Right cardiac atrium (tissue), 5 donors: ENCODE data around the gene ELK4. TPM values are rescaled to one million over a fixed set of nuclear protein-coding genes. Genes with fewer than 3 reads are reported as not detected.

Experiments used
- ATAC-seq, 2 donors: fragments of 200-7000 bp; cut with Tn5 transposase; one replicate each; pipeline versions ENCODE4 v1.8.0 to v1.9.1; 2020; ENCODE audit warnings: moderate library complexity in 2 of 2, mild to moderate bottlenecking in 1 of 2
- DNase-seq, 3 donors: peaks; one replicate each; pipeline ENCODE4 v3.0.0-alpha.2; 2020
- H3K27ac ChIP-seq: one replicate; pipeline ENCODE4 v1.5.1; 2013; ENCODE audit warnings: mild to moderate bottlenecking, low read length, control low read depth, moderate library complexity
- H3K27me3 ChIP-seq: one replicate; pipeline ENCODE4 v1.6.1; 2013; ENCODE audit not compliant: control insufficient read depth, insufficient read depth
- H3K4me1 ChIP-seq: one replicate; pipeline ENCODE4 v1.6.1; 2013; ENCODE audit warnings: low read length; ENCODE audit not compliant: control insufficient read depth, insufficient read depth
- H3K4me3 ChIP-seq: one replicate; pipeline ENCODE4 v1.5.1; 2013; ENCODE audit warnings: low read length, control low read depth
- H3K9me3 ChIP-seq: one replicate; pipeline ENCODE4 v1.6.1; 2013; ENCODE audit warnings: low read length; ENCODE audit not compliant: control insufficient read depth
- WGBS: extraction: QIAGEN DNeasy Blood & Tissue Kit; methylation state at CpG from one replicate; pipeline ENCODE4 v1.1.7; 2013; 5-methylcytosine and 5-hydroxymethylcytosine counted together
- intact Hi-C, 4 donors: fragments of 100-400 bp; cut with DNase I; formaldehyde crosslinking; loops; one replicate each; pipeline versions ENCODE4 v1.11.0 to v1.14.0; 2022 to 2023
- long read RNA-seq, 4 donors: library from polyadenylated mRNA; unstranded; transcript quantifications; one replicate each; pipeline ENCODE4 v2.0.0, GENCODE V29; 2020 to 2021
- polyA plus RNA-seq: library from polyadenylated mRNA; stranded (reverse); fragments of 200-250 nt; gene quantifications from one replicate; pipeline ENCODE4 v1.2.3, GENCODE V29; 2013
- total RNA-seq, 4 donors: library from RNA; stranded (reverse); fragmentation: NEBNext Ultra II Directional; extraction: Animal tissue kit (Norgen Biotek cat#: 25700); gene quantifications; one replicate each; pipeline ENCODE4 v1.2.1, GENCODE V29; 2021
- donor health status: healthy with polysubstance abuse.
- donor health status: DM: no; HTN: yes; CAD: no.
- donor health status: DM: no; HTN: no; CAD: no.
- donor health status: DM: no; HTN: yes; CAD: no; lungs with severe emphysema.
- donor health status: DM: yes; HTN: yes; CAD: no.

ELK4 gene, protein sequence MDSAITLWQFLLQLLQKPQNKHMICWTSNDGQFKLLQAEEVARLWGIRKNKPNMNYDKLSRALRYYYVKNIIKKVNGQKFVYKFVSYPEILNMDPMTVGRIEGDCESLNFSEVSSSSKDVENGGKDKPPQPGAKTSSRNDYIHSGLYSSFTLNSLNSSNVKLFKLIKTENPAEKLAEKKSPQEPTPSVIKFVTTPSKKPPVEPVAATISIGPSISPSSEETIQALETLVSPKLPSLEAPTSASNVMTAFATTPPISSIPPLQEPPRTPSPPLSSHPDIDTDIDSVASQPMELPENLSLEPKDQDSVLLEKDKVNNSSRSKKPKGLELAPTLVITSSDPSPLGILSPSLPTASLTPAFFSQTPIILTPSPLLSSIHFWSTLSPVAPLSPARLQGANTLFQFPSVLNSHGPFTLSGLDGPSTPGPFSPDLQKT
- total RNA-seq = 10 to 100 TPM; 39.7 to 45.0 (median 43.2) TPM
- polyA plus RNA-seq = 6.3 TPM
- long read RNA-seq, donor 1, full-length matches to known transcripts = 11 of 14 reads
- long read RNA-seq, donor 1, partial matches to known transcripts = 0 of 14 reads
- long read RNA-seq, donor 1, other reads (novel, unspliced or antisense) = 3 of 14 reads
- long read RNA-seq, donor 2 = 0 reads
- long read RNA-seq, donor 3, partial matches to known transcripts = 0 of 5 reads
- long read RNA-seq, donor 3, other reads (novel, unspliced or antisense) = 5 of 5 reads
- long read RNA-seq, donor 4, partial matches to known transcripts = 0 of 1 reads
- long read RNA-seq, donor 4, other reads (novel, unspliced or antisense) = 1 of 1 reads

DNA sequence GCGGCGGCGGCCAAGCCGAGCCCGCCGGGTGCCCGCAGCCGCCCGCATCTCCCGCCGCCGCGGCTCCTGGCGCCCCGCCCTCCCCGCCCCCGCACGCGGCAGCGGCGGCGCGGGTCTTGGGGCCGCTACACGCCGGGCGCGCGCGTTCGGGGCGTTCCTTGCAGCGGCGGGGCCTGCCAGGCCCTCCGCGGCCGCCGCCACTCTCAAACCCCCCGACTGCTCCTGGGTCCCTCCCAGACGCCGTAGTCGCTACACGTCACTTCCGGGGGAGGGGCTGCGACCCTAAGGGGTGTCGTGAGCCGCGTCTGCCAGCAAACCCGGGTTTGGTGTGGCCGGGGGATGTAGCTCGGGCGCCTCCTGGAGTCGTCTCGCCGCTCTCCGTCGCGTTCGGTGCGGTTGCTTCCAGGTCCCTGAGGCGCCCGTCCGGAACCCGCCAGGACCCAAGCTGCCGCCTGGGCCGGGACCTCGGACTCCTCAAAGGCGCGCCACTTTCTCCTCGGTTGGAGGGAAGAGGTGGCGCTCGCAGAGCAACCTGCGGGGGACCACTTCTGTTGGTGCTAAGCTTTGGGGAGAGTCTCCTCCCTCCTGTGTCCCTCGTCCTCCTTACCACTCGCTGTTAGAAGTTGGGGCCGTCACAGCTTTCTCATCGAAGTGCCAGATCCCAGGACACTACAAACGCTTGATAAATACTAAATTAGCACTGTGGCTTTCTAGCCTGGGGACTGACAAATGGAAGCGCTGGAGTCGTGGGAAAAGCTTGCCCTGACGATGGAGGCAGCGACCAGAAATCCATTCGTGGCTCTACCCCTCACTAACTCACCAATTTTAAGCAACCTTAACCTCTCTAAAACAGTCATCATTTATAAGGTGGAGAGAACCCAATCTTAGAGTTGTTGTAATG lies at the start of gene ELK4:
TSS of gene ELK4 (minus strand) at position 244 of the 901 bp plus-strand sequence. CDS start 8,129 bp downstream, outside the sequence.
- Histone ChIP-seq H3K4me1 (no peaks in the 10 kb centered on the region), H3K27ac (peak within 1 kb of the TSS; percentile 100)
- ATAC-seq = peak; percentile 98 to 99

DNA sequence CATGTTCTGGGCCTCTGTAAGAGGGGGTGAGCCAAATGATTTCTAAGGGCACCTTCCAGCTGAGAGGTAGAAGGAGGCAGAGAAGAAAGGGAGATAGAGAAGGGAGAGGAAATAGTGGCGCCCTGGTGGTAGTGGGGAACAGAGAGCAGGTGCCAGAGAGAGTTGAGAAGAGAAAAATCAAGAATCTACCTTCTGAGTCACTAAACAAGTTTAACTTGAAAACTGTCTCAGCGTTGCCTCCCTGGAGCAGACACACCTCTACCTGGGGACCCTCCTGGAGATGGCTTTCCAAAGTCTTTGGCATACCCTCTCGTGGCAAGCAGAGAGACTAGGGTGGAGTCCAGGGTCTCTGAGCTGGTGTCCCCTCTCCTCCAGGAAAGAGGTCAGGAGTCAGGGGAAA lies 49.6 kb upstream of the ELK4 start:
- peaks cover 3% of the 10 kb centered on the region for H3K4me1 ChIP-seq
- ATAC-seq = no peak
- H3K9me3 ChIP-seq = no peaks in the 10 kb centered on the region
- H3K27ac ChIP-seq = no peak overlapping the region
- no peak overlapping the region for H3K4me3 ChIP-seq
- WGBS = 85% methylated on average over 3 of the region's 3 CpGs
- no peaks in the 10 kb centered on the region for H3K27me3 ChIP-seq
- no peak for DNase-seq
- intact Hi-C loops = no loop called here

More for the DNA sequence above, at the start of gene ELK4:
- DNase-seq = peak; percentile 99 to 100 (median 100)
- intact Hi-C loops = loop anchor here in 3 of 4 donors (5.0 to 10.0 kb wide), 3 partner anchors 35 to 97 kb away; no protein-coding TSS in a partner anchor
- Histone ChIP-seq H3K9me3 (no peaks in the 10 kb centered on the region), H3K27me3 (no peaks in the 10 kb centered on the region), H3K4me3 (peak within 1 kb of the TSS; percentile 100)
- under 1% methylated on average over 83 of the region's 83 CpGs for WGBS

DNA sequence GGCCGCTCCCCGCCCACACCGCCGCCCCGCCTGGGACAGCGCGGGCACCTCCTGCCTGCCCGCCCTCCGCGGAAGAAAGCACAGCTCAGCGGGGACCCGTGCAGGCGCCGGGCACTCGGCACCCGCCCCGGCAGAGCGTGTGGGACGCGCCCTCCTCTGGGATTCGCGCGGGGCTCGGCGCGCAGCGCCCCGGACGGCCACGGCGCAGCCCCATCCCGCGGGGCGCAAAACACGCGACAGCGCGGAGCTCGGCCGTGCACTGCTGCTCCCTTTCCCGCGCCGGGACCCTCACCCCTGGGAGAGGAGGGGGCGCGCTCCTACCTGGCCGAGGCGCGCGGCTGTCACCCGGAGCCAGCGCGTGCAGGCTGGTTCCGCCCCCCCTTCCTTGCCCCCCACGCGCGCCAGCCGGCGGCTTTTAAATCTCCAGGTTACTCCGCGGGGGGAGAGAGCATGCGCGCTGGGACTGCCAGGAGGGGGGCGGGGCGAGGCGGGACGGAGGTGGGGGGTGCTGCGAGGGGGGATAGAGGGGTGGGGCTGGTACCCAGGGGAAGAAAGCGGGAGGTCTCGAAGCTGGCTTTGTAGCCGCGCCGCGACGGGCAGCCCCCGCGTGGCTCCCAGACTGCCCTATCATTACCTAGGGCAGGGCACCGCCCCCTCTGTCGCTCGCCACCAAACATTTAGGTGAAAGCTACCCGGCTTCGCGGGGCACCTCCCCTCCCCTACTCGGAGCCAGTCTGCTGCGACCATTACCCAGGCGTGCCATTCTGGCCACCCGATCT lies 48.5 kb upstream of the ELK4 start, which contains the start of gene SLC45A3:
TSS of gene SLC45A3 (minus strand) at position 437 of the 779 bp plus-strand sequence. CDS start 15,853 bp downstream, outside the sequence.
- Histone ChIP-seq H3K4me3 (peak within 1 kb of the TSS; percentile 76), H3K27me3 (no peaks in the 10 kb centered on the region), H3K27ac (peak within 1 kb of the TSS; percentile 36), H3K4me1 (peaks cover 3% of the 10 kb centered on the region), H3K9me3 (no peaks in the 10 kb centered on the region)
- WGBS = 2% methylated on average over 84 of the region's 86 CpGs
- DNase-seq = peak; percentile 28 to 82 (median 76)
- intact Hi-C loops = no loop called here
- ATAC-seq = peak; percentile 62 to 67

DNA sequence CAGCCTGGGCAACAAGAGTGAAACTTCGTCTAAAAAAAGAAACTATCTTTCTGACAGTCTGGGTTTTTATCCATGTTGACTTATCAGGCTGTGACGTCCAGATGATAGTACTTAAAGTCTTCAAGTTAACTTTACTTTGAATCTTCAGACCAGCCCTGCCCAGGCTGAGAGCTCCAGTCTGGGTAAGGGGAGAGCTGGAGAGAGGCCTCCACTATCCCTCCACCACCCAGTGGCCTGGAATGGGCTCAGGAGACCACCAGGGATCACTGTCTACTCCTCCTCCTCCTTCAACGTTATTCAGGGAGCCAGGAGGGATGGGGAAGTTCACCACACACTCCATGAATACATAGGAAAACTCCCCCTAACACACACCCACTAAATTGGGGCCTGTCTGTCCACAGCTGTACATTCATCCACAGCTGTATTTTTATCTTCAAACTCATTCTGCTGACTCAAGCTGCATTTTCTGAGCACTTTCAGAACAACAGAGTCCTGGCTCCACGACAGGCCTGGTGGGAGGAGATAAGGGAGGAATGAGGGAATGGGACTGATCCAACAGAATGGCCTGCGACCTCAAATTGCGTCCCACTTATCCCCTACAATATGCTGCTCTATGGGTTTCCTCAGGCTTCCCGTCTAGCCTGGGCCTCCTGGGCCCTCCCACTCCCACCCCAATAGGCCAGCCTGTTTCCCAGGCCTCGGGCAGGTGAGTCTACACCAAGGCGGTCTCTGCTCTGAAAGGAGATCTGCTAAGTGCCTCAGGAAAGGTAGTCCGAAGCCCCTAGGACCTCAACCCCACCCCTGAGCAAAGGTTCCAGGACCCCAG lies 46.7 kb upstream of the ELK4 start:
- peak; percentile 59 to 65 for ATAC-seq
- intact Hi-C loops = no loop called here
- DNase-seq = peak; percentile 43 to 82 (median 76)
- WGBS = 30% methylated on average over 10 of the region's 10 CpGs
- no peaks in the 10 kb centered on the region for H3K27me3 ChIP-seq
- H3K4me3 ChIP-seq = no peak overlapping the region
- H3K27ac ChIP-seq = peak overlapping the region; percentile 79
- peaks cover 3% of the 10 kb centered on the region for H3K4me1 ChIP-seq
- no peaks in the 10 kb centered on the region for H3K9me3 ChIP-seq

DNA sequence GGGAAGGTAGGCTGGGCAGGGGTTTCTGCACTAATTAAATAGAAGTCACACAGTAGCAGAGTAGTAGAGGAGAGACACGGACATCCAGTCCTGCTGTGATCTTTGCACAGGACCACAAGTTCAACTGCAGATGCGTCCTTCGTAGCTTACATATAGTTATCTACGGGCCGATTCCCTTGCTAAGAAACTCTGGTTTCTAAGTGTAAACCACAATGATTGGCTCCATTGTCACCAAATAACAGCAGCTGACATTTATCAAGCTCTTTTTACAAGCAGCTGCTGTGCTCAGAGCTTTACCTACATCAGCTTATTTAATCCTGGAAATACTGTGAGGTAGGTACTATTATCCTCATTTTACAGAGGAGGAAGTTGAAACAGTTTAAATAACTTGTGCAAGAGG lies 45.4 kb upstream of the ELK4 start:
- no peaks in the 10 kb centered on the region for H3K27me3 ChIP-seq
- H3K9me3 ChIP-seq = no peaks in the 10 kb centered on the region
- H3K27ac ChIP-seq = no peak overlapping the region
- ATAC-seq (no peak), DNase-seq (no peak)
- peaks cover 3% of the 10 kb centered on the region for H3K4me1 ChIP-seq
- 66% methylated on average over 5 of the region's 5 CpGs for WGBS
- H3K4me3 ChIP-seq = no peak overlapping the region
- intact Hi-C loops = no loop called here

DNA sequence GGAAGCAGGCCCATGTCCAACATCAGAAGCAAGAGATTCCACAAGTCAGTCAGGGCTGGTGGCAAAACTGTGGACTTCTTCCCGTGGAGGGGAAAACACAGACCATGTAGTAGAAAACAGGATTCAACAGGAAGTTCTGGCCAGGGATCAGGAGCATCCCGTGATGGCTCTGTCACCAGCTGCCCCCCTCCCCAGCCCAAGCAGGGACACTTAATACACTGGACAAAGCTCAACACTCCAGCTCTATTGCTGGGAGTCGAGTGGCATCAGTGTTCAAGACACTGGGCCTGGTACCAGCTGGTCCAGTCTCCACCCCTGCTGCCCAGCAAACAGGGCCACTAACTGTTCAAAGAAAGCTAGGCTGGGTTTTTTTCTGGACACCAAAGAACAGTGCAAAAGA lies 44.8 kb upstream of the ELK4 start:
- 38% methylated on average over 3 of the region's 3 CpGs for WGBS
- no peaks in the 10 kb centered on the region for H3K9me3 ChIP-seq
- peaks cover 3% of the 10 kb centered on the region for H3K4me1 ChIP-seq
- peak overlapping the region; percentile 3 for H3K27ac ChIP-seq
- DNase-seq = peak in 1 of 3 donors; percentile 64
- no peaks in the 10 kb centered on the region for H3K27me3 ChIP-seq
- peak in 1 of 2 donors; percentile 18 for ATAC-seq
- intact Hi-C loops = no loop called here
- no peak overlapping the region for H3K4me3 ChIP-seq

DNA sequence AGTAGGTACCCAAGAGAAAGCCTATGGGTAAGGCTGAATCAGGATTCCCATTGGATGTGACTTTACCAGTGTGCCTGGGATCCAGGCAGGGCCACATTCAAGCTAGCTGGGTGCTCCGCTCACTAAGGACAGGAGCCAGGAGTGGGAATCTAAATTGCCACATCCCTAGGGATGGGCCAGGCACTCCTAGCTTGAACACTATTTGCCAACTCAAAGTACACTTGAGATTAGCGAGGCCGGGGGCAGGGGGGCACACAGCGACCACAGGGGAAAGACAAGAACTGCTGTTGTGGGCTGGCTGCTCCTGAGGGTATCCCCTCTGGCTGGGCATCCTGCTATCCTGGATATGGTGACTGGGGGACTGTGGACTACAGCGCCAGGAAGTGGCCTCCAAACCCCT lies 44.2 kb upstream of the ELK4 start:
- intact Hi-C loops = no loop called here
- Histone ChIP-seq H3K9me3 (no peaks in the 10 kb centered on the region), H3K27ac (no peak overlapping the region), H3K27me3 (no peaks in the 10 kb centered on the region), H3K4me3 (no peak overlapping the region), H3K4me1 (peaks cover 6% of the 10 kb centered on the region)
- no peak for DNase-seq
- no peak for ATAC-seq
- 91% methylated on average over 5 of the region's 5 CpGs for WGBS

DNA sequence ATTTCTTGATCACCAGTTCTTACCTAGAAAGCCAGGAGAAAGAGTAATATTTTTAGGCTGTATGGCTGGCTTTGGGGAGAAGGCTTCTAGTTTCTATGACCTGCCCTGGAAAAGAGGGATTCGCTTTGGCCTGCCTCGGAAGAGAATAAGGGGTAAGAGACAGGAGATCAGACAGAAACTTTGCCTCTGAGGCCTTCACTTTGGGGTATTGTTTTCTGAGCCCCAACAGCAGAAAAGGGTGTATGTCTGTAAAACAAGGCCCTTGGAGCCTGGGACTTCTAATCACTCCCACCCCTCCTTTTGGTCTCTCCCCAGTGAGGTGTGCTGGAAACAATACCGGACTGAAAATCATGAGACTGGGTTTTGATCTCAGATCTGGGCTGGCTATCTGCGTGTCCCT lies 43.4 kb upstream of the ELK4 start:
- DNase-seq (no peak), ATAC-seq (no peak)
- H3K27me3 ChIP-seq = no peaks in the 10 kb centered on the region
- 98% methylated on average over 4 of the region's 4 CpGs for WGBS
- peaks cover 8% of the 10 kb centered on the region for H3K4me1 ChIP-seq
- no peak overlapping the region for H3K4me3 ChIP-seq
- no peak overlapping the region for H3K27ac ChIP-seq
- intact Hi-C loops = no loop called here
- H3K9me3 ChIP-seq = no peaks in the 10 kb centered on the region

DNA sequence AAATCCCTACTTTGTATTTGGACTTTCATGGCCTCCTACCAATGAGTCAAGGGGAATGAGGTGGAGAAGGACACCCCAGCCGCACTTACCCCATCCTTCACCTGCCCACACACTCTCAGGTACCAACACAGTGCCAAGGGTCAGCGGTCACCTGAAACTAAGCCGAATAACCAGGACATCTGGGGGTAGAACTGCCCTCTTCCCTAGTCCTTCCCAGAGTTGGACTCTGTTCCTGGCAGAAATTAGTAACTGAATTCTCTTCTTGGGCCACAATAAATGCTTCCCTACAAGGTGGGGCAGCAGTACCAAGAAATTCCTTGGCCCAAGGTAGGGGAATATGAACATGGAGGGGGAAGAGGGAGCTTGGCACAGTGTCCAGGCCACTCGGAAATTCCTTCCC lies 41.2 kb upstream of the ELK4 start:
- peaks cover 7% of the 10 kb centered on the region for H3K4me1 ChIP-seq
- DNase-seq (no peak), ATAC-seq (peak in 1 of 2 donors; percentile 7)
- H3K27me3 ChIP-seq = no peaks in the 10 kb centered on the region
- intact Hi-C loops = no loop called here
- no peak overlapping the region for H3K27ac ChIP-seq
- no peaks in the 10 kb centered on the region for H3K9me3 ChIP-seq
- WGBS = 82% methylated on average over 4 of the region's 4 CpGs
- no peak overlapping the region for H3K4me3 ChIP-seq
